NCI-H460 (cell line): Measurements from ENCODE around the gene NAT14. TPM values are rescaled to one million over a fixed set of nuclear protein-coding genes. Genes with fewer than 3 reads are reported as not detected.
"Not testable (repeated sequence)": the region's sequence is repeated elsewhere in the genome, so short reads cannot be mapped to it uniquely, and the experiment has no call there.

Experiments
- DNase-seq: peaks from one replicate; pipeline ENCODE4 v3.0.0-alpha.2; 2016; ENCODE audit warnings: low read depth; ENCODE audit errors: extremely low read depth
- polyA plus RNA-seq: library from polyadenylated mRNA; depleted of rRNA; stranded (reverse); fragments of >200 nt; gene quantifications from 2 replicates; pipeline ENCODE4 v1.2.3, GENCODE V29; 2014; cell fraction: nucleus; rRNA removed
- total RNA-seq: library from RNA; depleted of rRNA; stranded (reverse); fragments of >200 nt; shearing (Covaris generic); gene quantifications from 2 replicates; pipeline ENCODE4 v1.2.3, GENCODE V29; 2014; rRNA removed

Gene NAT14
- total RNA-seq: 3.9 and 4.5 TPM in 2 replicates
- 20.7 and 28.5 TPM in 2 replicates for polyA plus RNA-seq

- DNase-seq: no peak
Measured at GRCh38 chr19:55484593-55485438, at the start of gene NAT14. Gene NAT14, plus strand, starts transcription at chr19:55485188. Its CDS starts 521 bp downstream, at chr19:55485709.

DNA sequence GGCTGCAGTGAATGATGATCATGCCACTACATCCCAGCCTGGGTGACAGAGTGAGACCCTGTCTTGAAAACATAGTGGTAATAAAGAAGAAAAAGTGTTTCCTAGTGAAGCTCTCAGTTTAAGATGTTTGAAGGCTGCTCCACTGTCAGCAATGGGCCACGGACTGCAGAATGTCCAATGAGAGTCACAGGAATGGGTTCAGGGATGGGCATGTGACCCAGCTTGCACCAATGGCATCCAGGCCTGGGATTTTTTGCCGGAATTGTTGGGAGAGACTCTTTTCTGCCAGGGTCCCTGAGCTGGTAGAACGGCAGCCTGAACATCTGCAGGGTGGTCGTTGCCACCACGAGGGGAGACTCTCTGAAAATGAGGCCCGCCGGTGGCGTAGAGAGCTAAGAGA, 48.1 kb upstream of the NAT14 start:
- DNase-seq: no peak

DNA sequence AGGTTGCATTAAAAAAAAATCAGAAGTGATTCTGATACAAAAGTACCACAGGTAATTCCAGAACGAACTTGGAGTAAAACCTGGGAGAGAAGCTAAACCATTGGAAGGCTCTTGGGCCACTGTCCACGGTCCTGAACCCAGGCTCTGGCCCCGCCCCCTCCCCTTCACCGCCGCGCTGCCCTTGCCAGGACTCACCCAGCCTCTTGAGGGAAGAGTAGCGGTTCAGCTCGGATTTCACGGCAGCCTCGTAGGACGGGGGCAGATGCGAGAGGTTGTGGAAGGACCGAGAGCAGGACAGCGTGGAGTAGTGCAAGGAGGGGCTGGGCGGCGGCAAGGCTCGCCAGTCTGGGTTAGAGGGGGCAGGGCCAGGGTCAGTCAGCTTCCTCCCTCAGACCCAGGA, 47.6 kb upstream of the NAT14 start:
- peak; percentile 63 for DNase-seq

DNA sequence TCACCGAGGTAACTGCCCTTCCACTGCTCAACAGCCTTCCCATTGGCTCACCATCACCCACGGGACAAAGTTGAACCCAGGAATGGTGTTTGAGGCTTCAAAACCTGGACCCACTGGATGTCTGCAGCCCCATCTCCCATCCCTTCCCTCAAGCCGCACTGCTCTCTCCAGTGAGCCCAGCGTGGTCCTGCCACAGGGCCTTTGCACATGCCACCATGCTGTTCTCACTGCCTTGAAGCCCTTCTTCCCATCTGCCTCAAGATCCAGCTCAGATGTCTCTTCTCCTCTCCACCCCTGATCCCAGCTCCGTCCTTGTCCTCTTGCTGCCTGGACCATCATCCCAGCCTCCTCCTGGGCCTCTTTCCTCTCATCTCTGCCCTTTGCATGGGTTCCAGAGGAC, 45.9 kb upstream of the NAT14 start:
- DNase-seq: no peak

- no peak for DNase-seq
Measured at GRCh38 chr19:55440411-55441105, 44.4 kb upstream of the NAT14 start.

DNA sequence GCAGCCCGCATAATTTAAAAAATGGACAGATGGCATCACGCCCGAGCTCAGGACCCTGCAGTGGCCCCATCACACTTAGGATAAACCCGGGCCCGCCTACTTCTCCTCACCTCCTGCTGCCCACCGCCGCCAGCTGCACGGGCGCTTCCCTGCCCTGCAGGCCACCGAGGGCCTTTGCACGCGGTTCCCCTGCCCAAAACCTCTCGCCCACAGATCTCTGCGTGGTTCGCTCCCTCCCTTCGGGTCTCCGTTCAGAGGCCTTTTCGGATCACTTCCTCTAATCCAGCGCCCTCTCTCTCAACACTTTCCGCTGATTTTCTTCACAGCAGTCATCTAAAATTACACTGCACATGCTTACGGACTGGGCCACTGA, 43.7 kb upstream of the NAT14 start:
- DNase-seq: no peak

GRCh38 chr19:55441692-55442321, 43.2 kb upstream of the NAT14 start:
- no peak for DNase-seq

- no peak for DNase-seq
Measured at GRCh38 chr19:55442372-55442961, 42.5 kb upstream of the NAT14 start.

- DNase-seq: no peak
Measured at GRCh38 chr19:55443045-55443823, 41.8 kb upstream of the NAT14 start, which contains the start of gene SHISA7. Gene SHISA7, minus strand, starts transcription at chr19:55443300. Its CDS starts 437 bp downstream, at chr19:55442863.

- no peak for DNase-seq
Measured at GRCh38 chr19:55443824-55444480, 41.0 kb upstream of the NAT14 start.

DNA sequence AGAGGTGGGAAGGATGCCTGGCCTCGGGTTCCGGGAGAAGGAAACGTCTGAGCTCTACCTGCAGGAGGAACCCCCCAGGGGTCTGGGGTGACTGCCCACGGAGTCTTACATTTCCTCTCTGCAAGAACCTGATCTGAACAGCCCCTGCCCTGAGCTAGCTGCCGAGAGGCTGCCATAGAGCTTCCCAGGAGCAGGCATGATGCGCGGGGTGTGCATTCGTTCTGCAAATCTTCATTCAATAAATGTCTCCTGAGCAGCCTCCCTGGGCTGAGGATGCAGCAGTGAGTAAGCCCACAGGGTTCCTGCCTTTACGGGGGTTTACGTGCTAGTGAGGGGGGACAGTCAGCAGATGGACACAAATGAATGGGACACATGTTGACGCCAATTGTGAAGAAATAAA, 40.3 kb upstream of the NAT14 start:
- DNase-seq: no peak

DNA sequence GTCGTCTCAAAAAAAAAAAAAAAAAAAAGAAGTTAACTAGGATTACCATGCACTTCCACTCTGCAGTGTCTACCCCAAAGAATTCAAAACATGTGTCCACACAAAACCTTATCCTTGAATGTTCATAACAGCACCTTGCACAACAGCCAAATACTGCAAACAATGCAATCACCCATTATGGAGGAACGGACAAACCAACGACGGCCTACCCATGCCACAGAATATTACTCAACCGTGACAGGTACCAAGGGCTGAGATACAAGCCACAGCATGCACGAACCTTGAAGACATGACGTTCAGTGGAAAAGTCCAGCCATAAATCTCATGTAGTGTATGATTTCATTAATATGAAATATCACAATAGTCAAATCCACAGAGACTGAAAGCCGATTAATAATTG, 38.9 kb upstream of the NAT14 start:
- DNase-seq: no peak

- DNase-seq: peak; percentile 30
Measured at GRCh38 chr19:55447421-55448174, 37.4 kb upstream of the NAT14 start.

- not testable (repeated sequence) for DNase-seq
Measured at GRCh38 chr19:55448175-55448490, 36.9 kb upstream of the NAT14 start.

DNA sequence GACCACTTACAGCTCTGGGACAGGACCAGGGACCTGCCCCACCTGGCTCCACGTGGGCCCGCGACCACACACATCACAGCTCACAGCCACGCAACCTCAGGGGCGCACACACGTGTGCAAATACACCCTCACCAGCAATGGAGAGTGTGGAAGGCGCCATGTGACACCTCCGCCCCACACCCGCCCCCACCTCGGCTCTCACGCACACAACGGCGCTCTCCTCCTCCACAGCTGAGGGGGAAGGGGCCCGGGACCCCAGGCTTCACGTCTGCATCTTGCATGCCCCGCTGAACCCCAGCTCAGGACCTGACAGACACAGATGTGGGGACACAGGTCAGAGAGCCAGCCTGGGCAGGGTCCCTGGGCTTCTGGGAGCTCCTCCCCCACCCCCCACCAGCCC, 35.5 kb upstream of the NAT14 start:
- no peak for DNase-seq

DNA sequence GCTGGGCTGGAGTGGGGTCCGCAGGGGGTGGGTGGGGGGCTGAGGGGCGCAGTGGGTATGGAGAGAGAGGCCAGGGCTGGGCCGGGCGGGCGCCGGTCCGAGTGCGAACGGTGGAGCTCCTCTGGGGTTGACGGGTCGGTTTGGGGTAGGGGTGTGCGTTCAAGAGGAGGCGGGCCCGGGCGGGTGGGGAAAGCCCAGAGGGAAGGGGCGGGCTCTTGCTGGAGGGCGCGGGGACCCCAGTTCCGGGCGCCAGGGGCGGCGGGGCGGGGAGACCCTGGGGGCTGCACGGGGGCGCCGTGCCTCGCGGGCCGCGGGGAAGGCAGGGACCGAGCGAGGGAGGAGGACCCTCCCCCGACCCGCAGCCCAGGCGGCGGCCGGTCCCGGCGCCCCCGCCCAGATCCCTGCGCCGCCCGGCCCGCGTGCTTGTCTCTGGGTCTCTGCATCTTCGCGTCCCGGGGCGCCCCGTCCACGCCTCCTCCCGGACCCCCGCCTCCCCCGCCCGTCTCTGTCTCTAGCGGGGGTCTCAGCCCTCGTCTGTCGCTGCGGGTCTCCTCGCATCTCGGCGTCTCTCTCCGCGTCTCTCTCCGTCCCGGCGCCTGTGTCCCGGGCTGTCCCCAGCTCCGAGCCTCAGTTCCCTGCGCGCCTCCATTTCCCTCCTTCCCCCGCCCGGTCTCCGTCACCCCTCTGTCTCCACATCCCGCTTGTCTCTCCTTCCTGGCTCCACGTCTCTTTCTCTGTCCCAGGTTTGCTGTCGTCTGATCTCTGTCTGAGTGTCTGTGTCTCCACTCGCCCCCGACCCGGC, 33.6 kb upstream of the NAT14 start:
- DNase-seq: no peak

GRCh38 chr19:55451965-55452748, 32.8 kb upstream of the NAT14 start:
- DNase-seq: no peak
